Measurements from ENCODE around the gene MLX.

Gene MLX

GRCh38 chr17:42566883-42567573 is at the start of gene MLX:
MLX (plus strand) TSS chr17:42567100; CDS start chr17:42567125, 25 bp downstream.
- peak; percentile 74 for DNase-seq

DNA sequence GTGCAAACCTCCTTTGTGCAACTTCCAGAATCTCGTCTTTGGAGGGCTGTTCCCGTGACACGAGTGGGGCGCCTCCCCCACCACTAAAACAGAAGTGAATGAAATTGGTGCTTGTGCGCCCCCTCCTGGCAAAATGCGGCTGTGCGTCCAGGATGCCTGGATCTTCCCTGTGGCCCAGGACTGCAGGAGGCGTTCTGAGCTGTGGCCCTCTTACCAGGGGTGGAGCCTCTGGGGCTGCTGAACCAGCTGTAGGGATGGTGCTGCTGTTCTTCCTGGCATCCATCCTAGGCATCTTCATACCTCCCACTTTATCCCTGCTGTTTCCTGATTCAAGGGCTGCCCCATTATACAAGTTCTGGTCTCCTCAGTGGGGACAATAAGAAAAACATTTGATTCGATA is 49.4 kb upstream of the MLX start:
- peak; percentile 79 for DNase-seq

- peak; percentile 92 for DNase-seq
These were observed 48.7 kb upstream of the MLX start for GRCh38 chr17:42518046-42518754.

DNA sequence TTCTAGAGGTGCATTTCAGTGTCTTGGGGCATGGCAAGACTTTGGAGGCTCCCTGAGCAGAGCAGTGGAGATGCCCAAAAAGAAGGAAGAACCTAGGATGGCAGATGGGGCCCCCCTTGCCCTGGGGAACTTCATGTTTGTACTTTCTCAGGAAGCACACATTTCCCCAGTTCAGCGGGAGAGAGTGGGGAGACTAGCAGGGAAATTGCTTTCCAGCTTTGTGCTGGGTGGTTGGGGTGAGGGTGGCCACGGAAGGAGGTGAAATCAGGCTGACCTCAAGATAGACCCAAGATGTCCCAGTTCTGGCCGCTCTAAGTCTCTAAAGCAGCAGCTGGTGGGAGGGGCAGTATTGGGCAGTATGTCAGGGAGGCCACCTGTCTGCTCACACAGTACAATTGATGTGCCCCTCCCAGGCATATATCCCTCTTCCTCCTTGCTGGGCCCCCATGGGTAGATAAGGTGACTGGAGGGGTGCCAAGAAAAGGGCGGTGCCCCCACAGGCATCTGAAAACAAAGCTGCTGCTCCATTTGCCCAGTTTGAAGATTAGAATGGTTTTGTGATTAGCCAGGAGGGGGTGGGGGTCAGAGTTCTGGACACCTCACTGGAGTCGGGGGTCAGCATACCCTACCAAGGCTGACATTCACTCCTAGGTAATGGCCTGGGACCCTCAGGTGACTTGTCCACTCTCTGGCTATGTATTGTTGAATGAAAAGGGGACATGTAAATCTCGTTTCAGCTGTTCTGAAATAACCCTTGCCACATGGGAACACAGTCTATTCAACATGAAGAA is 48.0 kb upstream of the MLX start:
- DNase-seq = no peak

- DNase-seq = peak; percentile 92
These were observed 47.1 kb upstream of the MLX start for GRCh38 chr17:42519546-42520491.

DNA sequence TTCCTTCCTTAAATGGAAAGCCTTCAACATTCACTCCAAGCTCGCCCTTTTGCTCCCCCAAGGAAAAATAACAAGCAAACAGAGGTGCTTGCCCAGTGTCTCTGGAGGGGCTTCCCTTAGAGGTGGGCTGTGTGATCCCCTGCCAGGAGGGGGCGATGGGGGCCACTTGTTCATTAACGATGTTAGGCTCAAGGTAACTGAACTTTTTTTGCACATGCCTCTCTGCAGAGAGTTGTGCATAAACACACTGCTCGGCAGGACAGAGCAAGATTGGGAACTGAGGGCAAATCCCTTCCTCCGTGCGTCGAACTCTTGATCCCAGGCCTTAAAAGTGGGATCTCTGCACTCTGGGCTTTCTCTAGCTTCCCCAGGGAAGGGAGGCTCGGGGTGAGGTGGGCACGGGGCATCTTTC is 46.4 kb upstream of the MLX start:
- DNase-seq = no peak

DNA sequence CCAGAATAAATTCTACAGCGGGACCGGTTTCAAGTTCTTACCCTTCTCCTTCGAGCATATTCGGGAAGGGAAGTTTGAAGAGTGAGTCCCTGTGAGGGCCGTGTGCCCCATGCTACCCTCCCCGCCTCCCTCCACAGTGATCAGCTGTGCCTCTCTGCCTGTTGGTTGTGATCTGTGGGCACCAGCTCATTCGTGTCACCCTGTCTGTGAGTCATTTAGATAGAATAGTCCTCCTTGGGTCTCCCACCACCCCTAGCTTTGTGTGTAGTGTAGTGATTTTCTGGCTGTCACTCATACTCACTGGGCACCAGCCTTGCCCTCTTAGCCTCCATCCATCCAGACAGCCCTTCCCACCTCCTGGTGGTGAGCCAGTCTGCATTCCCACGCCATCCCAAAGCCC is 45.9 kb upstream of the MLX start:
- no peak for DNase-seq

DNA sequence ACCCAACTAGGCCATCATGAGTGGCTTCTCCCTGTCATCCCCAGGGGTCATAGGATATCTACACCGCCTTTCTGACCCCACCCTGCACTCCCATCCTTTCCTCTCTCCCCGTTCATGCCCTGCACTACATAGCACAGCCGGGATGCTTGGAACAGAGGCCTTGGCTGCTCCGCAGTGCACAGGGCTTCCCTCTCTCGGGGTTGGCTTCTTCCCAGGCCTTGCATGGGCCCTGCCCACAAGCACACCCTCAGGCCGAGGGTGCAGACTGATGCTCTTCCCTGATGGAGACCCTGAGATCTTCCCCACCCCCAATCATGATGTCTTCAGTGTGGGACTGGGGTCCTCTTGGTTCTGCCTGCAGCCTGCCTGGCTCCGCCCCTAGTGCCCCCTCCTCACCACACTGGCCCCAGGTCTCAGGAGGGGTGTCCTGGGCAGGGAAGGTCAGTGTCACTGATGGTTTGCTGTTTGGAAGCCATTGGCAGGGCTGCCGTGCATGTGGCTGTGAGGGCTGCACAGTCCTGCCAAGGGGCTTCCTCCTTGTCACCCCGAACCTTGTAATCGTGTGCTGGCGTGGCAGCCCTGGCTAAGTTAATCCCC is 45.1 kb upstream of the MLX start:
- DNase-seq = no peak

GRCh38 chr17:42522263-42522790 is 44.6 kb upstream of the MLX start:
- DNase-seq = no peak

DNA sequence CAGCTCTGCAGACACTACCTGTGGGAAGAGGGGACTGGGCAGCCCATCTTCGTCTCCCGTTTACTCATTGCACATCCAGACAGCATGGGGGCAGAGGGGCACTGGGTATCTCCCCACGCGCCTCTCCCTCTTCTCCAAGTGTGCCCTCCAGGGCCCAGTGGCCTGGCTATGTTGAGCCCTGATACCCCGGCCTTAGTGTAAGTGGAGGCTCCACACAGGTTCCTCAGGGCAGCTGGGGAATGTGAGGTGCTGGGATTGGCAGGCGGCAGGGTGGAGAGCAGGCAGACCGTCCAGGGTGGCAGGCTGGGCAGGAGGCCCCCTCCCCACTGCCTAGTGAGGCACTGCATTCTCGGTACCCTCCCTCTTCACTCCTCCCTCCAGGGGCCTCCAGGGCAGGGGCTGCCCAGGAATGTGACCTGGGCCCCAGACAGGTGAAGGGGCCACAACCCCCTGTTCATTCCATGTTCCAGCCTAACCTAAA is 44.1 kb upstream of the MLX start:
- DNase-seq = no peak

DNA sequence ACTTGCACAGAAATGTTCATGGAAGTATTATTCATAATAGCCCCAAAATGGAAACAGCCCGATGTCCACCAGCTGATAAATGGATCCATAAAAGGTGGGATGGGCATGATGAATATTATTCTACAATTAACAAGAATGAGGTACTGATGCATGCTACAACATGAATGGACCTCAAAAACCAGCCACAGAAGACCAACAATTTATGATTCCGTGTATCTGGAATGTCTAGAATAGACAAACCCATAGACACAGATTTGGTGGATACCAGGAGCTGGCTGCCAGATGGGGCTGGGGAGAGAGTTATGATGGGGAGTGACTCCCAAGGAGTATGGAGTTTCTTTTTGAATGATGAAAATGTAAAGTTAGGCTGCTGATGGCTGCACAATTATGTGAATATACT is 41.7 kb upstream of the MLX start:
- DNase-seq = no peak

- no peak for DNase-seq
These were observed 40.9 kb upstream of the MLX start for GRCh38 chr17:42526031-42526444.

DNA sequence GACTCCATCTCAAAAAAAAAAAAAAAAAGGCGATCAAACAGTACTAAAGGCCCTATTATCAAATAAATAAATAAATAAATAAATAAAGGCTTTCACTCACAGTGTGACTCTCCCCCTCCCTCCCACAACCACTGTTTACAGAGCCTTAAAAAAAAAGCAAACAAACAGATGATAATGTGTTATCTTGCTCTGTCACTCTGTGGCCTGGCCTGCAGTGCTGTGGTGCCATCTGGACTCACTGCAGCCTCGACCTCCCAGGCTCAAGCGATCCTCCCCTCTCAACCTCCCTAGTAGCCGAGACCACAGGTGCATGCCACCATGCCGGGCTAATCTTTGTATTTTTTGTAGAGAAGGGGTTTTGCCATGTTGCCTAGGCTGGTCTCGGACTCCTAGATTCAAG is 39.0 kb upstream of the MLX start:
- DNase-seq = no peak

- no peak for DNase-seq
These were observed 37.8 kb upstream of the MLX start for GRCh38 chr17:42529061-42529460.

- DNase-seq = no peak
These were observed 35.9 kb upstream of the MLX start for GRCh38 chr17:42530952-42531454.

DNA sequence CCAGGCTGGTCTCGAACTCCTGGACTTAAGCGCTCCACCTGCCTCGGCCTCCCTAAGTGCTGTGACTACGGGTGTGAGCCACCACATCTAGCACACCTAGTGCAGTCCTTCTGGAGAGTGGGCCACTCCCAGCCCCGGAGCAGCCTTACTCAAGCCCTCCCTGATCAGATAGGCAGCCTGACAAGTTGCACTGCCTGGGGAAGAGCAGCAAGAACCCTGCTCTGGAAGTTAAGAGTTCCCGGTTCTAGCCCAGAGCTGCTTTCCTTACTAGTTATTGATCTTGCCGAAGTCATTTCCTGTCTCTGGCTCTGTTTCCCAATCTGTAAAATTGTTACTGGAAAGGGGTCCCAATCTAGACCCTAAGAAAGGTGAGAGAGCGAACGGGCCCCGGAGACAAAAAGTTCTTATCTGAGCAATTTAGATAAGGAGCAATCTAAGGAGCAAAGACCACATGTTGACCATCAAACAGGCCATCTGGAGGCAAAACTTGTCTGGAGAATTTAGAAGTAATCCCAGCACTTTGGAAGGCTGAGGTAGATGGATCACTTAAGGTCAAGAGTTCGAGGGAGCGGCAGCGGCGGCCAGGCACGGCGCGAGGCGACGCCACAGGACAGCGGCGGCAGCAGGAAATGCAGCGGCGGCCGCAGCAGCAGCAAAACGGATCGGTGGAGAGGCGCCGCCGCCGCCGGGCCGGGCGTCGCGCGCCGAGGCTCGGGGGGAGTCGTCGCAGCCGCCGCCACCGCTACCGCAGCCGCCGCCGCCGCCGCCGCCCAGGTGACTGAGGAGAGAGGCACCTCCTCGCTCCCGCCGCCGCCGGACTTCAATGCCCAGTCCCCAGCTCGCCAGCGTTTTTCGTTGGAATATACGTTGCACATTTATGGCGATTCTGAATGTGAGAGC is 35.2 kb upstream of the MLX start:
- no peak for DNase-seq

GRCh38 chr17:42535155-42536047 is 31.5 kb upstream of the MLX start:
- DNase-seq = no peak

DNA sequence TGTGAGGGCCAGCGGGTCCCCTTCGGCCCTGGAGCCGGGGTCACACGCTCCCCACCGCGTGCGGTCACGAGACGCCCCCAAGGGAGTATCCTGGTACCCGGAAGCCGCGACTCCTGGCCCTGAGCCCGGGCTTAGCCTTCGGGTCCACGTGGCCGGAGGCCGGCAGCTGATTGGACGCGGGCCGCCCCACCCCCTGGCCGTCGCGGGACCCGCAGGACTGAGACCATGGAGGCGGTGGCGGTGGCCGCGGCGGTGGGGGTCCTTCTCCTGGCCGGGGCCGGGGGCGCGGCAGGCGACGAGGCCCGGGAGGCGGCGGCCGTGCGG is 30.9 kb upstream of the MLX start, which contains the start of gene NAGLU:
TSS of gene NAGLU (plus strand) at position 194 of the 324 bp plus-strand sequence. CDS start at position 226, 32 bp downstream.
- peak; percentile 45 for DNase-seq

Data from amniotic stem cell (primary cell).